AG10803 (cell line): ENCODE results near the gene ABHD17A.

ENCODE experiments used
- DNase-seq: peaks from one replicate; pipeline ENCODE4 v3.0.0; 2010; ENCODE audit warnings: low read depth
- H3K4me3 ChIP-seq: 2 replicates; pipeline ENCODE4 v1.5.1; 2011; ENCODE audit warnings: mild to moderate bottlenecking, low read length, control low read depth
- CTCF ChIP-seq: conservative IDR thresholded peaks from 2 replicates; pipeline ENCODE4 v1.5.1; 2011; ENCODE audit warnings: mild to moderate bottlenecking, low read length, control low read depth, inconsistent platforms

ABHD17A gene

GRCh38 chr19:1872807-1873523, 12.3 kb downstream of the ABHD17A start:
- no peak for DNase-seq
- no peak overlapping the region for H3K4me3 ChIP-seq
- no peak for TF ChIP-seq CTCF

DNA sequence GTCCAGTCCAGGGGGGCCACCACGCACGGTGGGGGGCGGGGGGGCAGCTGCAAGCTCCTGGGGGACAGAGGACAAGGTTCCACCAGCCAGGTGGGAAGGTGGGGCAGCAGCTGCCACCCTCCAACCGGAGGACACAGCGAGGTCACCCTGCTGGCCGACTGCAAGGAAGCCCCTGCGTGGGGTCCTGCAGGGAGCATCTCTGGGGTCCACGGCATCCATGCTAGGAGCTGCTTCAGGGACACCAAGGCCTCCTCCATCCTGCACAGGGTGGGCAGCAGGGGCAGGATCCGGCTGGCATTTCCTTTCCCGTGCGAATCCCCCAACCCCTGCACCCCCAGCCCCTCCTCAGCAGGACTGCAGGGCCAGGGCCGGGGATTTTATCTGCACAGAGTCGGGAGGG, 13.7 kb downstream of the ABHD17A start:
- no peak for TF ChIP-seq CTCF
- no peak for DNase-seq
- no peak overlapping the region for H3K4me3 ChIP-seq

DNA sequence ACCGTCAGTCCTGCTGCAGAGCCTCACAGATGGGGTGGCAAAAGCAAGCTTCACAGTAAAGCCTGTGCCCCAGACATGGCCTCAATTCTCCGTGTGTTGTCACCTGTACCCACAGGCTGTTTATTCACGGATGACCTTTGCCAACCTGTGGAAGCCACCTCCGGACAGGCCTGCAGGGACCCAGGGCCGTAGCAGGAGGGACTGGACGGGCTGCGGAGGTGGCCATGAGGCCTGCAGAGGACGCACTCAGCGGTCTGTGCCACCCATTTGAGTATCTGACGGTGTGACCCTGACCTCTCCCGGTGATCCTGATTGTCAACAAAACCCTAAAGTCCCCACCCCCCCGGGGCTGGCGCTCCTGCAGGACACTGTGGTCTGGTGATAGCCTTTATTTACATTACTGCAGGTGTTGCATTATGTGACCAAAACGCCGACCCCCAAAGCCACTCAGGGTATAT, 14.1 kb downstream of the ABHD17A start:
- DNase-seq, result no peak
- H3K4me3 ChIP-seq, result no peak overlapping the region
- no peak for TF ChIP-seq CTCF

- DNase-seq, result no peak
- TF ChIP-seq CTCF, result no peak
- H3K4me3 ChIP-seq, result no peak overlapping the region
These were observed 16.3 kb downstream of the ABHD17A start for GRCh38 chr19:1868971-1869370.

- no peak overlapping the region for H3K4me3 ChIP-seq
- DNase-seq, result no peak
- no peak for TF ChIP-seq CTCF
These were observed 18.0 kb downstream of the ABHD17A start for GRCh38 chr19:1867349-1867724.

- TF ChIP-seq CTCF, result no peak
- no peak overlapping the region for H3K4me3 ChIP-seq
- DNase-seq, result no peak
These were observed 18.5 kb downstream of the ABHD17A start for GRCh38 chr19:1866693-1867348.
